GM04503 (cell line): ENCODE data around the gene USP25.
A peak's percentile ranks its signal among the peaks of the same experiment; 100 is the strongest.

ENCODE experiments used
- DNase-seq: peaks from one replicate; pipeline ENCODE4 v3.0.0-alpha.2; 2012; ENCODE audit warnings: low read depth

USP25 gene

DNA sequence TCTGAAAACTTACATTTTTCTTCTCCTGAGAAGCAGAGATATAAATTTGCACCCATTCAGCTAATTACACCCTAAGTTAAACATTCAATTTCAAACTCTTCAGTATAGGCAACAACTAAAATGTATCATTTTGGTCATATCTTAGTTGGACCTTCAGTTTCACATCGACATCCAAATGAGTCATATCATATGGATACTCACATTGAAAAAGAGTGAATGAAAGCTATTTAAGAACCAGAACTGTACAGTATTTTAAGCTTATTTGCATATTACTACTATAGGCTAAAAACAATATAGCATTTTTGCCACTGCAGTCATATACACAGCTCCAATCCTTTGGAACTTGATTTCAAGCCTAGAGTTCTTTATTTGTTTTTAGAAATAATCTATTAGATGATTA lies 33.6 kb downstream of the USP25 start:
- DNase-seq = no peak

DNA sequence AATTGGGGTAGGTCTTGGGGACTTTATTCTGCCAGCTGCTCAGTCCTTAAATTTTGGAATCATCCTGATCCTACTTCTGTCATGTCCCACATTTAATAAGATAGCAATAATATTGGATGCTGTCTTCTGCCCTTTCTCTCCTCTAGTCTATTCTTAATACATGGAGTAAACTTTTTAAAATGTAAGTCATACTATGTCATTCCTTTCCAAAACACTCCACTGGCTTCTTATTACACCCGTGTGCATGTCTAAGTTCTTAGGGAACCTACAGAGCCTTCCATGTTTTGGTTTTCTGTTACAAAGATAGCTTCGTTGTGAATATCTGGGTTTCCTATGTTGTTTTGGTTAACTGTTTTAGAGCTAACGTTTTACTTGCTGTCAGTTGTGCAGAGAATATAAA lies 35.1 kb downstream of the USP25 start:
- no peak for DNase-seq

- no peak for DNase-seq
Measured at GRCh38 chr21:15766952-15767603, 37.3 kb downstream of the USP25 start.

DNA sequence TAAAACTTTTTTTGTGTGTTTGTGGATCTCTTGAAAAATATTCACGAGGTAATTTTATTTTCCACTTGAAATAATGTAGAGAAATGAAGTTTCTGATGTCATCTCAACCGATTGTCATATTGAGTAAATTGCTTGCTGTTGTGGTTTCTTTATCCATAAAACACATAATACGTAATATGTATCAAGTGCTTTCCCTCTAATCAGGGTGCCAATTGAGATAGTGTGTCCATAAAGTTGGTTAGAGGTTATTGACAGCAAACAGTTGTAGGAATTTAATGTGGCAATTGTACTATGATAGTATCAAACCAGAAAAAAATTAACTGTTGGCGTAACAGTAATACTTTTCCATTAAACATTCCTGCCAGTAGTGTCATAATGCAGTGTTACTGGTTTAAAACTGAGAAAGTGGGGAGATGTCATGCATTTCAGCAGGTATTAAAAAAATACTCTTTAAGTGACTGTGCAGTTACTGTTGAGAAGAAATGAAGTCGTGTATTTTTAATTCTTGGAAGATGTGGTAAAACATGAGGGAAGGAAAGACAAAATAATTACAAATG lies 38.3 kb downstream of the USP25 start:
- DNase-seq = no peak

GRCh38 chr21:15768853-15769252 lies 39.1 kb downstream of the USP25 start:
- no peak for DNase-seq

DNA sequence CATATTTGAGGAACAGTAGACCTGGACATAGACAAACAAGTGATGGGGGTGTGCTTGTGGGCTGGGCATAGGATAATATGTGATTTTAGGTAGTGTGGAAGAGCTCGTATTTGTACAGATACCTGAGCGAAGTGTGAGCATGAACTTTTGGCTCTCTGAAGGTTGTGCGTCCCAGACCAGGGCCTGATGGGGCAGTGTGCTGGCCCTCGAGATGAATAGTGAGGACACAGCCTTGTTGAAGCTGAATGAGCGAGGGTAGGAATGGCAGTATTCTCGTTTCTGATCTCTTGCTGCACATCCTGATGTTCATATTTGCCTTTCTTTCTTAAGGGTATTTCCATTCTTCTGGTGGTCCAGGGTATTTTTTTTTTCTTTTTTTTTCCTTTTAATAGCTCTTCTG lies 41.5 kb downstream of the USP25 start:
- DNase-seq = no peak

DNA sequence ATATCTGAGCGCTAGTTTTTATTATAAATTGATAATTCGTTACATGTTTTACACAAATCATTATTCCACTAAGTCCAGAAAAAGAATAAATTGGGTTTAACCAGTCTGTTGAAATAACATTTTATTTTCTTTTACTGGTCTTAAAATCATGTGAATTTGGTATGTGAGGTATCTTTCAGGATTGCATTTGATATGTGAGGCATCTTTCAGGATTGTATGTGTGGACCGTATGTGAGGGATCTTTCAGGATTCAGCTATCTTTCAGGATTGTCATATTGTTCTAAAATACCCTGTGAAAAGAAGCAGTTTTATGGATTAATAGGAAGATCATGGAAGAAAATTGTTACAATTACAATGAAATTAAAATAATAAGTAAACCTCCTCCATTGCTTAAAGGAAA lies 42.9 kb downstream of the USP25 start:
- no peak for DNase-seq

DNA sequence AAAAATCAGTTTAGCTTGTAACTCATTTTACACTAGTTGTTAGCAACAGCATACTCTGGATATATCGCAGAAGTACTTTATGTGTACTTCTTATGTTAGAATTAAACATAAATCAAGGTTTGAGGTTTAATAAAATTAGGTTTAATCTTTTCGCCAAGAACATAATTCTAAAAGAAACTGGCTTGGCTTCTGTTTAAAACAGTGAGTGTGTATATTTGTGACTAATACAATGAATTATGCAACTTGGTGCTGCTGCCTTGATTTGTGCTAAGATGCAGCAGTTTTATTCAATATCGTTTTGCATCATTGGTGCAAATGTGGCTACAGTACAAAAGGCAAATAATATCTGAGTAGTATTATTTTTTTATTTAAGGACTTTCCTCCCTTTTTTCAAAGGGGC lies 44.8 kb downstream of the USP25 start:
- peak; percentile 32 for DNase-seq

DNA sequence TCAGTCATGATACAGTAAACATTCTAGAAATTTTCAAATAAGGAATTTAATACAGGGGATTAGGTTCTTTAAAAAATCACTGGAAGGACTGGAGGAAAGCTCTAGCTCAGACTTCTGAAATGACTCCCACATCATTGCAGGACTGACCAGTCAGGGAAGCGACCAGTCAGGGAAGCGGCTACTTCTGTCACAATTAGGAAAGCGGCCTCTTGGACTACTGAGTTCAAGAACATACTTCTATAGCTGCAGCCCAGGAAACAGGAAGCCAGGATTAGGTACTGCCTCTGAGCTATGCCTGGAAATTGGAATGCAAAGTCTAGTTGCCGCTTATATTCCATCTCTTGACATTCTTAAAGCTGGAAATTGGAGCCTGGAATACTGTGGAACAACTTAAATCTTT lies 45.5 kb downstream of the USP25 start:
- no peak for DNase-seq

DNA sequence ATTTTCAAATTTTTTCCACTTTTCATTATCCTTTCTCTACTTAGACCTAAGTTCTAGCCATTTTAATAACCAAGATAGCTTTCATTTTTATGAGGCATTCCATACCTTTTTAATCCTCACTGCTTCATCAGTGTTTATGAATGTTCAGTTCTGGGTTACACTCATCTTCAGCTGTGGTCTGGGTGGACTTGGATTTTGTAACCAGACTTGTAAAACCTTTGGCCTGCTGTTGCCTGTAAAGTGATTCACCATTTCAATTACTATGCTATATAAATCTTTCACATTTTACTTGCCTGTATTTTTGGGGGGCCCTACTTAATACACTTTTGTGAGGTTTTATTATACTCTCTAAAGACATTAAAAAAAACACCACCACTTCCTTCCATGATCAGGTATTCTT lies 46.2 kb downstream of the USP25 start:
- peak; percentile 74 for DNase-seq

DNA sequence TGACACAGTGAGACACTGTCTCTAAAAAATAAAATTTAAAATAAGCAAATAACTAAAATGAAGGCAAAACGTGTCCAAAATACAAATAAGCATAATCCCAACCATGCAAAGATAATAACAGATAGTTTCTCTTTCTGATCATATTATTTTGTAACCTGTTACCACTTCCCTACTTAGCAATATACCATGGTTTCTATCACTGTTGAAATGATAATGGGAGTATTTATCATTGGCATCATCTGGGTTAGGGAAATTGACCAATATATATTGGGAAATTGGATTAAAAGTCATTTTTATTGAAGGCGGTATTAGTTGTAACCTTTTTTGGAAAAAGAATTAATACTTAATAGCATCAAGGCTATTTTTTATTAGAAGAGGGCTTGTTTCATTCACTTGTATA lies 47.0 kb downstream of the USP25 start:
- no peak for DNase-seq

GRCh38 chr21:15781986-15782385 lies 52.2 kb downstream of the USP25 start:
- DNase-seq = no peak

GRCh38 chr21:15788847-15789523 lies 59.2 kb downstream of the USP25 start:
- DNase-seq = no peak

DNA sequence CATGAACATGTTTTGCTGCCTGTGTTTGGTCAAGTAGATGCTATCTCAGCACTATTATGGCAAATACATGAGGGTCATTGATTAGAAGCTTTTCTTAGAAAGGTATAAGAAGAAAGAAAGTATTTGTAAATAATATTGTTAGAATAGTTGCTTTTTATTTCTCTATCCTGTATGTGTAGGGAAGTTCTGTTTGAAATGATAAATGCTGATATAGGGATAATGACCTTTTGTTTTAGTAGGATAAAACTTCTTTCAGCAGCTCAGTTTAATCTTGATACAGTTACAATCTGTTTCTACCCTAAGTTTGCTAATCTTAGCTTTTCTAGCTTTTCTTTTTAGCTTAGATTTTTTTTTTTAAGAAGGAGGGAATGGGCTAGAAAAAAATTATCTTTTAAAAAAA lies 63.3 kb downstream of the USP25 start:
- DNase-seq = no peak

- no peak for DNase-seq
Measured at GRCh38 chr21:15793550-15794235, 63.9 kb downstream of the USP25 start.

DNA sequence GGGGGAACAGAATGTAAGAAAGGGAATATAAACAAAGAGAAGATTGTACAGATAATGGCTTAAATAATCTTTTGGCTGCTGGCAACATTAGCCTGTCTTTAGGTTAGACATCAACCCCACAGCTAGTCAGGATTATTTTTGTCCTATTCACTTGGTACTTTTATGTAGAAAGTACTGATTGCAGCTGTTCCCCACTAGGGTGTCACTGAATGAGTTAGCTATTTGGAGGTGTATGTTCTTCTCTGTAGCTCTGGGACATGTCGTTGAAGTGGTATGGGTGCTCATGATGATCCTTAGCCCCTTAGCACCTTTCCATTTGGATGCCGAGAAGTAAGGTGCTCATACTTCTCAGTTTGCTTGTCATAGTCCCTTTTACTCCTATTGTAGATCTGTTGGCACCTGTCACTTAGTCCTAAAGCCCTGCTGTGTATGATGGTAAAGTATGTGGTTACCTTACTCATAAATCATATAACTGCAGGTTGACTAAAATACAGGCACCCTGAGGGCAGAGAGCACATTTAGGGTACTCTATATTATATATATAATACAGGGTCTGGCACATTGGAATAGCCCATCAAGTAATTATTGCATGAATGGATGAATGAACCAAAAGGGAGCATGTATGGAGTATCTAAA lies 64.6 kb downstream of the USP25 start:
- DNase-seq = no peak

- DNase-seq = no peak
Measured at GRCh38 chr21:15795533-15795932, 65.8 kb downstream of the USP25 start.

GRCh38 chr21:15797577-15798363 lies 68.0 kb downstream of the USP25 start:
- DNase-seq = no peak

GRCh38 chr21:15801352-15801863 lies 71.6 kb downstream of the USP25 start:
- no peak for DNase-seq

GRCh38 chr21:15804247-15805005 lies 74.6 kb downstream of the USP25 start:
- DNase-seq = no peak

GRCh38 chr21:15809065-15809464 lies 79.3 kb downstream of the USP25 start:
- no peak for DNase-seq
